ENCODE results near the gene C10orf105. TPM values are rescaled to one million over a fixed set of nuclear protein-coding genes. Genes with fewer than 3 reads are reported as not detected.

Gene C10orf105
- total RNA-seq, 2 donors from 2014 or later: 0.13 to 0.33 TPM

- no peaks in the 10 kb centered on the region for H3K27me3 ChIP-seq (ENCODE audit: control insufficient read depth, insufficient read depth, low read length, poor library complexity, severe bottlenecking)
- no peak overlapping the region for H3K27ac ChIP-seq (ENCODE audit: low read depth, low read length)
- no peaks in the 10 kb centered on the region for H3K27me3 Mint-ChIP-seq (ENCODE audit: insufficient read depth)
- no peaks in the 10 kb centered on the region for H3K36me3 ChIP-seq (ENCODE audit: control insufficient read depth, insufficient read depth, low read length)
- H3K4me1 ChIP-seq (ENCODE audit: control insufficient read depth, insufficient read depth, low read length): no peaks in the 10 kb centered on the region
- H3K4me1 Mint-ChIP-seq: no peaks in the 10 kb centered on the region
- H3K9me3 Mint-ChIP-seq: no peaks in the 10 kb centered on the region
- TF ChIP-seq CTCF (conservative IDR thresholded peaks at IDR 0.05): no peak
- H3K9ac ChIP-seq (ENCODE audit: extremely low read depth, low read length, poor library complexity, severe bottlenecking): no peak overlapping the region
- DNase-seq: no peak
- 88 to 100% methylated on average over 1 to 5 of the region's 5 CpGs for WGBS, 2 experiments (ENCODE audit: insufficient coverage in 1 of 2, insufficient read length in 1 of 2)
- no peak overlapping the region for H3K4me3 Mint-ChIP-seq
- H3K36me3 Mint-ChIP-seq (ENCODE audit: low read depth): no peaks in the 10 kb centered on the region
- H3K4me3 ChIP-seq (ENCODE audit: low read length): no peak overlapping the region
- no peaks in the 10 kb centered on the region for H3K9me3 ChIP-seq (ENCODE audit: control insufficient read depth, low read length)
- no peak overlapping the region for H3K27ac Mint-ChIP-seq
Measured at GRCh38 chr10:71707240-71707789, 12.3 kb downstream of the C10orf105 start.

- TF ChIP-seq CTCF (conservative IDR thresholded peaks at IDR 0.05): no peak
- no peak overlapping the region for H3K27ac ChIP-seq (ENCODE audit: low read depth, low read length)
- H3K27me3 ChIP-seq (ENCODE audit: control insufficient read depth, insufficient read depth, low read length, poor library complexity, severe bottlenecking): no peaks in the 10 kb centered on the region
- H3K4me1 Mint-ChIP-seq: no peaks in the 10 kb centered on the region
- H3K9ac ChIP-seq (ENCODE audit: extremely low read depth, low read length, poor library complexity, severe bottlenecking): no peak overlapping the region
- no peaks in the 10 kb centered on the region for H3K36me3 ChIP-seq (ENCODE audit: control insufficient read depth, insufficient read depth, low read length)
- no peak overlapping the region for H3K4me3 Mint-ChIP-seq
- 93 to 95% methylated on average over 28 to 35 of the region's 35 CpGs for WGBS, 2 experiments (ENCODE audit: insufficient coverage in 1 of 2, insufficient read length in 1 of 2)
- no peaks in the 10 kb centered on the region for H3K9me3 ChIP-seq (ENCODE audit: control insufficient read depth, low read length)
- H3K27ac Mint-ChIP-seq: no peak overlapping the region
- H3K9me3 Mint-ChIP-seq: no peaks in the 10 kb centered on the region
- DNase-seq: no peak
- no peak overlapping the region for H3K4me3 ChIP-seq (ENCODE audit: low read length)
- H3K27me3 Mint-ChIP-seq (ENCODE audit: insufficient read depth): no peaks in the 10 kb centered on the region
- no peaks in the 10 kb centered on the region for H3K36me3 Mint-ChIP-seq (ENCODE audit: low read depth)
- no peaks in the 10 kb centered on the region for H3K4me1 ChIP-seq (ENCODE audit: control insufficient read depth, insufficient read depth, low read length)
Measured at GRCh38 chr10:71706216-71707121, 13.1 kb downstream of the C10orf105 start.

- Histone ChIP-seq H3K27ac (ENCODE audit: low read depth, low read length) (no peak overlapping the region), H3K4me3 (ENCODE audit: low read length) (no peak overlapping the region), H3K27me3 (ENCODE audit: control insufficient read depth, insufficient read depth, low read length, poor library complexity, severe bottlenecking) (no peaks in the 10 kb centered on the region), H3K9ac (ENCODE audit: extremely low read depth, low read length, poor library complexity, severe bottlenecking) (no peak overlapping the region), H3K36me3 (ENCODE audit: control insufficient read depth, insufficient read depth, low read length) (no peaks in the 10 kb centered on the region), H3K4me1 (ENCODE audit: control insufficient read depth, insufficient read depth, low read length) (no peaks in the 10 kb centered on the region), H3K9me3 (ENCODE audit: control insufficient read depth, low read length) (no peaks in the 10 kb centered on the region)
- DNase-seq: no peak
- H3K27ac Mint-ChIP-seq: no peak overlapping the region
- H3K4me1 Mint-ChIP-seq: no peaks in the 10 kb centered on the region
- WGBS, 2 experiments (ENCODE audit: insufficient coverage in 1 of 2, insufficient read length in 1 of 2): 77 to 100% methylated on average over 1 to 2 of the region's 2 CpGs
- no peaks in the 10 kb centered on the region for H3K9me3 Mint-ChIP-seq
- H3K4me3 Mint-ChIP-seq: no peak overlapping the region
- H3K27me3 Mint-ChIP-seq (ENCODE audit: insufficient read depth): no peaks in the 10 kb centered on the region
- peak; percentile 32 for TF ChIP-seq CTCF (conservative IDR thresholded peaks at IDR 0.05)
- no peaks in the 10 kb centered on the region for H3K36me3 Mint-ChIP-seq (ENCODE audit: low read depth)
Measured at GRCh38 chr10:71705582-71705981, 14.0 kb downstream of the C10orf105 start.
